K562 (cell line): ENCODE results near the gene BSDC1. TPM values are rescaled to one million over a fixed set of nuclear protein-coding genes. Genes with fewer than 3 reads are reported as not detected.

ENCODE experiments used
- CBX3 ChIP-seq, 2 experiments: IDR thresholded peaks; 1 replicate in 1 of 2; 2 replicates in 1 of 2; pipeline ENCODE4 v1.6.1; 2012; ENCODE audit warnings: inconsistent platforms in 2 of 2, low read length in 2 of 2, borderline replicate concordance in 1 of 2, control low read depth in 1 of 2
- HIVEP1 ChIP-seq: fragments of 250-450 bp; sonication (Bioruptor Pico); IDR thresholded peaks from 2 replicates; pipeline ENCODE4 v1.4.0; 2020; ENCODE audit warnings: mild to moderate bottlenecking
- KLF1 ChIP-seq: fragments of 450-650 bp; IDR thresholded peaks from 2 replicates; pipeline ENCODE4 v1.6.1; 2016; ENCODE audit warnings: missing genetic modification characterization, missing compliant biosample characterization
- LARP7 ChIP-seq: fragments of 450-650 bp; IDR thresholded peaks from 2 replicates; pipeline ENCODE4 v1.6.1; 2016
- MTA1 ChIP-seq: fragments of 450-650 bp; IDR thresholded peaks from 2 replicates; pipeline ENCODE4 v1.6.1; 2017; ENCODE audit warnings: borderline replicate concordance
- NFRKB ChIP-seq: fragments of 450-650 bp; IDR thresholded peaks from 2 replicates; pipeline ENCODE4 v1.6.1; 2016; ENCODE audit warnings: low read depth
- PCBP2 ChIP-seq: fragments of 200-400 bp; formaldehyde crosslinking; IDR thresholded peaks from 2 replicates; pipeline ENCODE4 v1.6.1; 2018; ENCODE audit warnings: low read length, low read depth, mild to moderate bottlenecking, moderate library complexity; ENCODE audit not compliant: poor library complexity, severe bottlenecking
- POLR3G ChIP-seq: IDR thresholded peaks from 2 replicates; pipeline ENCODE4 v1.6.1; 2011; ENCODE audit not compliant: insufficient read length, insufficient replicate concordance; ENCODE audit errors: extremely low read depth
- PPARD ChIP-seq: fragments of 250-450 bp; sonication (Bioruptor Pico); IDR thresholded peaks from 2 replicates; pipeline ENCODE4 v1.8.0; 2022; ENCODE audit warnings: inconsistent platforms, mild to moderate bottlenecking, moderate library complexity
- RB1 ChIP-seq: fragments of 450-650 bp; IDR thresholded peaks from 2 replicates; pipeline ENCODE4 v1.6.1; 2017; ENCODE audit warnings: low read depth, mild to moderate bottlenecking
- ZNF57 ChIP-seq: fragments of 450-650 bp; formaldehyde crosslinking; IDR thresholded peaks from 2 replicates; pipeline ENCODE4 v1.4.0; 2020; ENCODE audit warnings: mild to moderate bottlenecking, moderate library complexity
- polyA plus RNA-seq, 8 experiments: library from polyadenylated mRNA; depleted of rRNA in 4 of 8; stranded (reverse) in 5 of 8; unstranded in 3 of 8; fragments of >200 nt; fragmentation: Nextera tagmentation in 2 of 8; fragmentation: Illumina TruSeq in 1 of 8; extraction: Ambion mirVana in 2 of 8; extraction: Trizol in 1 of 8; gene quantifications; 2 replicates each; pipeline versions ENCODE4 v1.2.1 to v1.2.3, GENCODE V29; 2011 to 2014; ENCODE audit warnings: inconsistent platforms in 1 of 8, missing spikeins in 1 of 8
- total RNA-seq, 7 experiments: library from RNA; depleted of rRNA in 6 of 7; stranded (reverse); fragments of >200 nt in 6 of 7; fragmentation: Illumina TruSeq in 2 of 7; extraction: Trizol in 2 of 7; gene quantifications; 2 replicates each; pipeline versions ENCODE4 v1.2.1 to v1.2.3, GENCODE V29; 2011 to 2021; ENCODE audit warnings: low replicate concordance in 1 of 7
- TF ChIP-seq, protein P1 (sequence below): IDR thresholded peaks from 2 replicates; pipeline ENCODE4 v1.6.1; 2014; ENCODE audit warnings: antibody characterized with exemption
- TF ChIP-seq, protein P2 (sequence below): fragments of 250-450 bp; sonication (Bioruptor Pico); IDR thresholded peaks from 2 replicates; pipeline ENCODE4 v1.5.0; 2021
- TF ChIP-seq, protein P3 (sequence below), 2 experiments: fragments of 450-650 bp; IDR thresholded peaks; 2 replicates each; pipeline ENCODE4 v1.6.1; 2016
- TF ChIP-seq, protein P4 (sequence below), 2 experiments: IDR thresholded peaks in 1 of 2; conservative IDR thresholded peaks in 1 of 2; 2 replicates each; pipeline ENCODE4 v1.6.1; 2016; ENCODE audit warnings: low read depth in 2 of 2, mild to moderate bottlenecking in 1 of 2, missing compliant biosample characterization in 1 of 2, missing genetic modification characterization in 1 of 2, moderate library complexity in 1 of 2
- TF ChIP-seq, protein P5 (sequence below): fragments of 450-650 bp; IDR thresholded peaks from 2 replicates; pipeline ENCODE4 v1.6.1; 2016; ENCODE audit warnings: missing biosample characterization, missing genetic modification characterization

Gene BSDC1
- total and polyA plus RNA-seq, 9 of the 15 experiments (the other 6 are each of a cell fraction or from before 2014, with no cell fraction given): 10.2 to 96.8 (median 73.1) TPM

DNA sequence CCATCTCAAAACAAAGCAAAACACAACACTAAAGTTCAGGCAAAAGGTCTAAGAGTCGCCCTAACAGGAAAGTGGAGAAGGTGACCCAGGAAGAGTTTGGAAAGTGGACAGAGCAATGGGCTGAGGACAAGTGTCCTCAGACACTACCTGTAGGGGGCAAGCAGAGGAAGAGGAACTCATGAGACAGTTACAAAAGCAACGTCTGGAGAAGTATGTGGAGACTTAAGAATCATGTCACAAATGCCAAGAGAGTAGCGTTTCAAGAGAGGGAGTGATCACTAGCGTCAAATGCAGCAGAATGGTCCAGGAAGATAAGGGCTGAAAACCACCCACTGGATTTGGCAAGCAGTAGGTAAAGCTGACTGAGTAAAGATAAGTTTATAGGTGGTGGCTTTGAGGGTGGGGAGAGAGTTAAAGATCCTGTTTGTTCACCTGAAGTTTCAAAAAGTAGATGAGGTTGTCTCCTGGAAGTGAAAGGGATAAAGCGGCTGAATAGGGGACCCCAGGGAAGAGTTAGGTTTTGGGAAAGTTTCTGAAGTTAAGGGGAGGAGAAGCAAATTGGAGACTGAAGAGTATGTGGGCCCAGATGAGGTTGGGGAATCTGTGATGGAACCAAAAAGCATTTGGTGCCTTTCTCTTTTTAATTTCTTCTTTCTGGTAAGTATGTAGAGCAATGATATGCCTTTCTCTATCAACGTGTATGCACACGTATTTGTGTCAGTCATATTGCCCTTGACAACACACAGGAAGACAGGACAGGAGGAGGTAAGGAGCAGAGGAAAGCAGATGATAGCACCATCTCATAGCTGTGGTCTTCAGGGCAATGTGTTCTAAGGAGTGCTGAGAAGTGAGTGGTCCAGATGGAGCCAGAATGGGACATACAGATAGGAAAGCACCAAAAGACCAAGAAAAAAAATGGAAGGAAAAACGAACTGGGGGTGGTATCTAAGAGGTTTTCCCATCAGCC lies 3.1 kb downstream of the BSDC1 start (continued):
- TF ChIP-seq, protein P1, sequence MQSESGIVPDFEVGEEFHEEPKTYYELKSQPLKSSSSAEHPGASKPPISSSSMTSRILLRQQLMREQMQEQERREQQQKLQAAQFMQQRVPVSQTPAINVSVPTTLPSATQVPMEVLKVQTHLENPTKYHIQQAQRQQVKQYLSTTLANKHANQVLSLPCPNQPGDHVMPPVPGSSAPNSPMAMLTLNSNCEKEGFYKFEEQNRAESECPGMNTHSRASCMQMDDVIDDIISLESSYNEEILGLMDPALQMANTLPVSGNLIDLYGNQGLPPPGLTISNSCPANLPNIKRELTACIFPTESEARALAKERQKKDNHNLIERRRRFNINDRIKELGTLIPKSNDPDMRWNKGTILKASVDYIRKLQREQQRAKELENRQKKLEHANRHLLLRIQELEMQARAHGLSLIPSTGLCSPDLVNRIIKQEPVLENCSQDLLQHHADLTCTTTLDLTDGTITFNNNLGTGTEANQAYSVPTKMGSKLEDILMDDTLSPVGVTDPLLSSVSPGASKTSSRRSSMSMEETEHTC: peak; percentile 42; the same call in 1 of the 2 replicates
- no peak for TF ChIP-seq RB1
- TF ChIP-seq MTA1: peak; percentile 90
- TF ChIP-seq ZNF57: no peak
- no peak for TF ChIP-seq HIVEP1
- TF ChIP-seq PPARD: no peak
- TF ChIP-seq POLR3G: no peak
- TF ChIP-seq, protein P2, sequence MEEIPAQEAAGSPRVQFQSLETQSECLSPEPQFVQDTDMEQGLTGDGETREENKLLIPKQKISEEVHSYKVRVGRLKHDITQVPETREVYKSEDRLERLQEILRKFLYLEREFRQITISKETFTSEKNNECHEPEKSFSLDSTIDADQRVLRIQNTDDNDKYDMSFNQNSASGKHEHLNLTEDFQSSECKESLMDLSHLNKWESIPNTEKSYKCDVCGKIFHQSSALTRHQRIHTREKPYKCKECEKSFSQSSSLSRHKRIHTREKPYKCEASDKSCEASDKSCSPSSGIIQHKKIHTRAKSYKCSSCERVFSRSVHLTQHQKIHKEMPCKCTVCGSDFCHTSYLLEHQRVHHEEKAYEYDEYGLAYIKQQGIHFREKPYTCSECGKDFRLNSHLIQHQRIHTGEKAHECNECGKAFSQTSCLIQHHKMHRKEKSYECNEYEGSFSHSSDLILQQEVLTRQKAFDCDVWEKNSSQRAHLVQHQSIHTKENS (CRISPR knock-in tag): no peak
- peak in 1 of 2 experiments; percentile 95; a peak in 2 of 3 replicates for TF ChIP-seq CBX3 (IDR thresholded peaks at IDR 0.05; ENCODE audit: borderline replicate concordance in 1 of 2, low read length in 2 of 2)
- TF ChIP-seq, protein P3, sequence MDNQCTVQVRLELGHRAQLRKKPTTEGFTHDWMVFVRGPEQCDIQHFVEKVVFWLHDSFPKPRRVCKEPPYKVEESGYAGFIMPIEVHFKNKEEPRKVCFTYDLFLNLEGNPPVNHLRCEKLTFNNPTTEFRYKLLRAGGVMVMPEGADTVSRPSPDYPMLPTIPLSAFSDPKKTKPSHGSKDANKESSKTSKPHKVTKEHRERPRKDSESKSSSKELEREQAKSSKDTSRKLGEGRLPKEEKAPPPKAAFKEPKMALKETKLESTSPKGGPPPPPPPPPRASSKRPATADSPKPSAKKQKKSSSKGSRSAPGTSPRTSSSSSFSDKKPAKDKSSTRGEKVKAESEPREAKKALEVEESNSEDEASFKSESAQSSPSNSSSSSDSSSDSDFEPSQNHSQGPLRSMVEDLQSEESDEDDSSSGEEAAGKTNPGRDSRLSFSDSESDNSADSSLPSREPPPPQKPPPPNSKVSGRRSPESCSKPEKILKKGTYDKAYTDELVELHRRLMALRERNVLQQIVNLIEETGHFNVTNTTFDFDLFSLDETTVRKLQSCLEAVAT (IDR thresholded peaks at IDR 0.05): peak; percentile 52 to 92; a peak in 3 of 4 replicates
- TF ChIP-seq KLF1 (tag): no peak
- TF ChIP-seq PCBP2: no peak
- TF ChIP-seq LARP7: no peak
- no peak; the same call in 1 of the 2 replicates for TF ChIP-seq NFRKB
- TF ChIP-seq, protein P4, sequence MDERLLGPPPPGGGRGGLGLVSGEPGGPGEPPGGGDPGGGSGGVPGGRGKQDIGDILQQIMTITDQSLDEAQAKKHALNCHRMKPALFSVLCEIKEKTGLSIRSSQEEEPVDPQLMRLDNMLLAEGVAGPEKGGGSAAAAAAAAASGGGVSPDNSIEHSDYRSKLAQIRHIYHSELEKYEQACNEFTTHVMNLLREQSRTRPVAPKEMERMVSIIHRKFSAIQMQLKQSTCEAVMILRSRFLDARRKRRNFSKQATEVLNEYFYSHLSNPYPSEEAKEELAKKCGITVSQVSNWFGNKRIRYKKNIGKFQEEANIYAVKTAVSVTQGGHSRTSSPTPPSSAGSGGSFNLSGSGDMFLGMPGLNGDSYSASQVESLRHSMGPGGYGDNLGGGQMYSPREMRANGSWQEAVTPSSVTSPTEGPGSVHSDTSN (CRISPR knock-in tag; IDR thresholded peaks at IDR 0.05; ENCODE audit: low read depth): no peak
- TF ChIP-seq, protein P4 (tag; conservative IDR thresholded peaks at IDR 0.05; ENCODE audit: low read depth): 0 out of 2 replicates have a peak, but pooled peaks have one; percentile 35
- TF ChIP-seq, protein P5, sequence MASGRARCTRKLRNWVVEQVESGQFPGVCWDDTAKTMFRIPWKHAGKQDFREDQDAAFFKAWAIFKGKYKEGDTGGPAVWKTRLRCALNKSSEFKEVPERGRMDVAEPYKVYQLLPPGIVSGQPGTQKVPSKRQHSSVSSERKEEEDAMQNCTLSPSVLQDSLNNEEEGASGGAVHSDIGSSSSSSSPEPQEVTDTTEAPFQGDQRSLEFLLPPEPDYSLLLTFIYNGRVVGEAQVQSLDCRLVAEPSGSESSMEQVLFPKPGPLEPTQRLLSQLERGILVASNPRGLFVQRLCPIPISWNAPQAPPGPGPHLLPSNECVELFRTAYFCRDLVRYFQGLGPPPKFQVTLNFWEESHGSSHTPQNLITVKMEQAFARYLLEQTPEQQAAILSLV (tag): peak; percentile 49; the same call in 1 of the 2 replicates
